ENCODE results near the gene S100A10.

The S100A10 gene

DNA sequence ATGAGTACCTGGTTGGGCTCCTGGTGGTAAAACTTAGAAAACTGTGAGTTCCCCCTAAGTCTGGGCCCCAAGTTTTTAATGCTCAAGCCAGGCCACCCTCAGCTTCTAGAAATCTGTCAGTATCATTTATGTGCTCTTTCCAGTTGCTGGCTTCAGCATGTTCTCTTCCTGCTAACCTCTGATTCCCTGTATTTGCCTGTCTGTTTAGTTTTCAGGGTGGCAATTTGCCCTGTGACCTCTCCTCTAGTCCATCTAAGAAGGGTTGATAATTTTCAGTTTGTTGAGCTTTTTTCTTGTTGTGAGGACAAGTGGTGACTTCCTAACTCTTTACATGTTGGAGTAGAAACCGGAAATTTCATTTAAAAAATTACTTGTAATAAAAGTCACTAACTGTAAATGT is 16.0 kb upstream of the S100A10 start:
- no peak overlapping the region for H3K27ac ChIP-seq
- TF ChIP-seq ZFX (IDR thresholded peaks at IDR 0.05; ENCODE audit: borderline replicate concordance) = no peak
- no peak for TF ChIP-seq CTCF (IDR thresholded peaks at IDR 0.05)

DNA sequence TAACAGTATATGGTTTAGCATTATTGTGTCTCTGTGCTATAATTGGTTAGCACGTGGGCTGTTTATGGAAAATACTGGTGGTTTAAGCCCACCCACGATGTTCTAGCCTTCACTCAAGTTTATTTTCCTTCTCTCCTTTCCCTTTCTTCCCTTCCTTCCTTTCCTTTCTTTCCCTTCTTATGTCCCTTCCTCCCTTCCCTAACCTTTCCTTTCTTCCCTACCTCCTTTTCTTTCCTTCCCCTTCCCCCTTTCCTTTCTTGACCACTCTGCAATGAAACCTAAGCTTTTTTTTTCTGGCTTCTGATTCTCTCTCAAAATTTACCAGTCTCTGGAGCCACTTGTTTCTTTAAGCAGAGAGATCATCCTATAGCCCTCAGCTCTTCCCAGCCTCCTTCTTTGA is 13.4 kb upstream of the S100A10 start:
- TF ChIP-seq ZFX (IDR thresholded peaks at IDR 0.05; ENCODE audit: borderline replicate concordance) = no peak
- no peak for TF ChIP-seq CTCF (IDR thresholded peaks at IDR 0.05)
- H3K27ac ChIP-seq = no peak overlapping the region

- H3K27ac ChIP-seq = no peak overlapping the region
- TF ChIP-seq ZFX (IDR thresholded peaks at IDR 0.05; ENCODE audit: borderline replicate concordance) (no peak), CTCF (IDR thresholded peaks at IDR 0.05) (no peak)
Observed at GRCh38 chr1:152005360-152005912, 11.8 kb upstream of the S100A10 start.

GRCh38 chr1:152003846-152004442 is 10.3 kb upstream of the S100A10 start:
- peak; percentile 32; the same call in 1 of the 2 replicates for TF ChIP-seq CTCF (IDR thresholded peaks at IDR 0.05)
- TF ChIP-seq ZFX (IDR thresholded peaks at IDR 0.05; ENCODE audit: borderline replicate concordance) = no peak
- H3K27ac ChIP-seq = no peak overlapping the region

- TF ChIP-seq ZFX (IDR thresholded peaks at IDR 0.05; ENCODE audit: borderline replicate concordance) = no peak
- TF ChIP-seq CTCF (IDR thresholded peaks at IDR 0.05) = no peak
- H3K27ac ChIP-seq = no peak overlapping the region
Observed at GRCh38 chr1:152002960-152003359, 9.3 kb upstream of the S100A10 start.

- no peak for TF ChIP-seq ZFX (IDR thresholded peaks at IDR 0.05; ENCODE audit: borderline replicate concordance)
- peak; percentile 97 for TF ChIP-seq CTCF (IDR thresholded peaks at IDR 0.05)
- no peak overlapping the region for H3K27ac ChIP-seq
Observed at GRCh38 chr1:152001631-152002584, 8.2 kb upstream of the S100A10 start.
